ENCODE measurements around the gene MESP1.

MESP1 gene

DNA sequence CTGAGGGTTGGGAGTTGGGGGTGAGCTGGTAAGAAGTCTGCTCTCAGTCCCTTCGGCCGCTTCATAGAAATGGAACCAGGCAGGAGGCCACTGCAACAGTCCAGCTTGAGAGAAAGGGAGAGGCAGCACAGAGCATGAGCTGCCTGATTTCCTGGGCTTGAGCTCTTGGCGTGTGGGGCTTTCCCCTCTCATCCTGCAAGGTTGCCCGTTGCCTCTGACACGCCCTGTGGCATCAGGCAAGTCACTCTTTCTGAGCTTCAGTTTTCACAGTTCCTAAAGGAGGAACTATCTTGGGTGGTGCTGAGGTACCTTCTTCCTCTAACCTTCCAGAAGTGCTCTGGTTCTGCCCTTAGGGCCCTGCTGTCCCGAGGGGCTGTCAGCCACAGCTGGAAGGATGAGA is 30.0 kb upstream of the MESP1 start:
- DNase-seq (ENCODE audit: low spot score): no peak

- DNase-seq (ENCODE audit: low spot score): no peak
Measured at GRCh38 chr15:89780601-89781000, 29.6 kb upstream of the MESP1 start.

- no peak for DNase-seq (ENCODE audit: low spot score)
Measured at GRCh38 chr15:89778861-89779260, 27.8 kb upstream of the MESP1 start.

DNA sequence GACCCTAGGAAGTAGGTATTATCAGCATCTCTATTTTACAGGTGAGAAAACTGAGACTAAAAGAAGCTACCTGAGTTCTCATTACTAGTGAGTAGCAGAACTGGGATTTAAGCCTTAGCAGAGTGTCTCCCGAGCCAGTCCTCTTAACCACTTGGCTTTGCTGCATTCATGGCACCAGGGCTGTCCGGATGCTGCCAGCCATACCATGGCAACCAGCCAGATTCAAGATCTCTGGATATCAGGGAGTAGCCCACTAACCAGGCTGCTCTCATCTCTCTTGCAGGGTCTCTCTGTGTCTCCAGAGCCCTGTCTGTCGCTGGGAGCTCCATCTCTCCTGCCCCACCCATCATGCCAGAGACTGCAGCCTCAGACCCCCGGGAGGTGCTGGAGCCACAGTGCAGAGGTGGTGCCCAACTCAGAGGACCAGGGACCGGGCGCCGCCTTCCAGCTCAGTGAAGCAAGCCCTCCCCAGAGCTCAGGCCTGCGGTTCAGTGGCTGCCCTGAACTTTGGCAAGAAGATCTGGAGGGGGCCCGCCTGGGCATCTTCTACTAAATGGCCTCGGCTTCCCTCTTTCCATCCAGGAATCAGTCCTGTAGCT is 26.8 kb upstream of the MESP1 start:
- no peak for DNase-seq (ENCODE audit: low spot score)

DNA sequence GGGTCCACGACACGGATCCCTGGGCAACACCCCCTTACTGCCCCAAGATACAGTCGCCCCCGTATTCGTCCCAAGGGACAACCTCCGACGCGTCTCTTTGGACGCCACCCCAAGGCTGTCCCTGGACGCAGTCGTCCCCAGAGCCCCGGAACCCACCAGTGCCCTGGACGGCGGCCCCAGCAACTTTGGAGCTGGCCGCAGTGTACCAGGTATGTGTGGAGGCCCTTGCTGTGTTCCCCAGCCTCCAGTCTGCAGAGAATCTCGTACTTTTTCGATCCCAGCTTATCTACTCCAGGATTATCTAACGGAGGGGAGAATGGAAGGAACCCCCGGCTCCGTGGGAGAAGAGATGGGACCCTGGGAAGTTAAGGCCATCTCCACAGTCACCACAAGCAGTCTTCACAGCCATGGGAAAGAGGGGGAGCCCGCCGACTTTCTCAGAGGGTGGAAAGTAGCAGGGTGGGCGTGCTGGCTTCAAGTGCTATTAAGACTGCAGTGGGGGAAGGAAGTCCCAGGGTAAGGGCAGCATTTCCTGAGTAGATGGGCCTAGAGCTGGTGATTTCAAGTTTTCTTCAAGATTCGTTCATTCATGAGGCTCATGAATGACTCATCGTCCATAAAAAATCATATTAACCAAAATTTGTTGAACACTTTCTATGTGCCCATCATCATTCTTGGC is 26.2 kb upstream of the MESP1 start:
- no peak for DNase-seq (ENCODE audit: low spot score)

- peak; percentile 53 for DNase-seq (ENCODE audit: low spot score)
Measured at GRCh38 chr15:89776274-89777072, 25.4 kb upstream of the MESP1 start, which contains the start of gene MESP2. TSS of gene MESP2 (plus strand) at chr15:89776332. CDS start at chr15:89776358, 26 bp downstream.

- DNase-seq (ENCODE audit: low spot score): no peak
Measured at GRCh38 chr15:89775815-89776214, 24.8 kb upstream of the MESP1 start.

DNA sequence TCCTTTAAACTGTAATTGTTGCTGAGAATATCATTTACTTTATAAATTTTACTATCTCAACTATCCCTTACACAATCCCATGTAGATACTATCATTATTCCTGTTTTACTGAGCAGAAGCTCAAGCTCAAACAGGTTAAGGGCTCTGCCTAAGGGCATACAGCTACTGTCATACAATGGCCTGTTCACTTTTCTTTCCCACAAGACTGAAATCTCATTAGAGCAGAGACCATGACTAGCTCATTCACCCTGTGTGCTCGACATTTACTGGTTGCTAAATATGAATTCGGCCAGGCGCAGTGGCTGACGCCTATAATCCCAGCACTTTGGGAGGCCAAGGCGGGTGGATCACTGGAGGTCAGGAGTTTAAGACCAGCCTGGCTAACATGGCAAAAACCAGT is 23.4 kb upstream of the MESP1 start:
- no peak for DNase-seq (ENCODE audit: low spot score)

- DNase-seq (ENCODE audit: low spot score): no peak
Measured at GRCh38 chr15:89772932-89773583, 22.0 kb upstream of the MESP1 start.

DNA sequence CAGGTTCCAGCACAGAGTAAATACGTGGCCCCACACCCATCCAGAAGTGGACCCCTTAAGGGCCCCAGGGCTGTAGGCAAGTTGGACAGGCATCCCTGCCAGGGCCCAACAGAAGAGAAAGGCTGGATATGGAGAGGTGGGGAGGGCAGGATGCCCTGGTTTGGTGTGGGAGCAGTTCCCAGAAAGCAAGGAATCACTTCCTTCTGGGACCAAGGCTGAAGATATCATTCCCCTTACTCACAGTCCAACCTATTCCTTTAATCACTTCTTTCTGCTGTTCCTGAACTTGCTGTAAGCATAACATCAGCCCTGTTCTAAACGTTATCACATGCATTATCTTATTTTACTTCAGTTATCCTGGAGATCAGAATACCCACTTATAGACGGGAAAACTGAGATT is 19.0 kb upstream of the MESP1 start:
- no peak for DNase-seq (ENCODE audit: low spot score)

GRCh38 chr15:89769366-89769765 is 18.3 kb upstream of the MESP1 start:
- DNase-seq (ENCODE audit: low spot score): no peak

- DNase-seq (ENCODE audit: low spot score): no peak
Measured at GRCh38 chr15:89768071-89768500, 17.0 kb upstream of the MESP1 start.

DNA sequence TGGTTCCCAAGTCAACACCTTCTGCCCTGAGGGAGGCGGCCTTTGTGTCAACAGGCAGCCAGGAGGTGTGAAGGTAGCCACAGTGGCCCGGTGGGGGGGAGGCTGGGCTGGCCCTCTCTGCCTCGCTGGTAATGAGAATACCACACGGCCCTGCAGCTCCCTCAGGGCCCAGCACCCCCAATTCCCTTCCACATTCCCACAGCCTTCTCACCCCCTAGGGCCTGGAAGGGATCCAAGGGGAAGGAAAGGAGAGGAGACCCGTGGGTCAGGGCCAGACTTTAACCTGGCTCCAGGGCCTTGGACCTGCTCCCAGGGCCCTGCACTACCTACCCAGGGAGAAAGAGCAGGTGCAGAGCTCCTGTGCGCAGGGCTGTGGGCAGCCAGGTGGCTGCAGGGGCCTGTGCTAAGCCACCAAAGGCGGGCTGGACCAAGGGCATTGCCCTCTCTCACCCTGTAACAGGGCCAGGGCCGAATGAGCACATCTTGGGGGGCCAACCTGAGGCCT is 16.4 kb upstream of the MESP1 start:
- DNase-seq (ENCODE audit: low spot score): no peak

GRCh38 chr15:89766357-89767311 is 15.6 kb upstream of the MESP1 start:
- no peak for DNase-seq (ENCODE audit: low spot score)

DNA sequence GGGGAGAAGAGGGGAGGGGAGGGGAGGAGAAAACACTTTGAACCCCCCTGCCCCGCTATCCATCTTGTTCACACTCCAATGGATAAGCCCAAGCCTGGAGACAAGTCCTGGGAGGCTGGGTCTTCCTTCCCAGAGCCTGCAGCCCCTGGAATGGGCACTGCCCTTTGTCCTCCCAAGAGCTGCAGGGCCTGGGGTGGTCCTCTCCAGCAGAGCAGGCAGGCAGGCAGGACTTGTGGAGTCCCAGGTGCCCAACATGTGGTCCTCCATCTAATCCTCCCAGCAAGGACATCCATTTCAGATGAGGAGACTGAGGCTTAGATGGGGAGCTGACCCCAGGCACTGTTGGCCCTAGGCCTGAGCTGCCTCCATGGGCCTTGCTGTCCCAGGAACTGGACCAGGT is 14.6 kb upstream of the MESP1 start:
- no peak for DNase-seq (ENCODE audit: low spot score)

GRCh38 chr15:89761929-89762328 is 10.9 kb upstream of the MESP1 start:
- DNase-seq (ENCODE audit: low spot score): no peak

DNA sequence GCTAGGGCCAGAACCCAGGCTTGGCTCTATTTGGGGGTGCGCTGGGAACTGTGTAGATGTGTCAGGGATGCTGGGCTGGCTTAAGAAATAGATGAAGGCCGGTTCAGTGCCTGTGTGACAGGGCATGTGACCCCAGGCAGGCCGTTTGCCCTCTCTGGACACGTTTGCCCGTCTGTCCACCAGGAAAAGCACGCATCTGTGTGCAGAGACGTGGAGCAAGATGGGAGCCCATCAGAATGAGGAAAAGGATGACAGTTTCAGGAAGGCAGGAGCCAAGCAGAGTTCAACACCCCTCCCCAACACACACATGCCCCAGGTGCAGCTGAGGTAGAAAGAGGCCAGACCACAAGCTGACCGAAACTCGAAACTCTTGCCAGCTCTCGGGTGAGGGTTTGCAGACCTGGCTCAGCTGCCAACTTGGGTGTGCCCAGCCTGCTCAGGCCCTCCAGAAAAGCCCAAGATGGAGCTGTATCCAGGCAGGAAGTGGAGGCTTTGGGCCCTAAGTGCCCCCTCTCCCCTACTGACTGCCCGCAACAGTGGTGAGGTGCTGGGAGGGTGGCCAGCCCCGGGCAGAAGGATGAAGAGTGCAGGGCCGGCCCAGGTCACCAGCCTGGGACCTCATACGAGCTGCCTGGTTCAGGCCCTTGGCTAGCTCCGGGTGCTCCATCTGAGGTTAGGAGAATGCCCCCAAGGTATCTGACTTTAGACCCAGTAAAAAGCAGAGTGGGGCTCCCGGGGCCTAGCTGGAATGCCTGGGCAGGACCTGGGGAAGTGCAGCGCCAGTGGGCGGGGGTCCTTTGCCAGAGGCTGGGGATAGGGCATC is 10.2 kb upstream of the MESP1 start:
- DNase-seq (ENCODE audit: low spot score): no peak

DNA sequence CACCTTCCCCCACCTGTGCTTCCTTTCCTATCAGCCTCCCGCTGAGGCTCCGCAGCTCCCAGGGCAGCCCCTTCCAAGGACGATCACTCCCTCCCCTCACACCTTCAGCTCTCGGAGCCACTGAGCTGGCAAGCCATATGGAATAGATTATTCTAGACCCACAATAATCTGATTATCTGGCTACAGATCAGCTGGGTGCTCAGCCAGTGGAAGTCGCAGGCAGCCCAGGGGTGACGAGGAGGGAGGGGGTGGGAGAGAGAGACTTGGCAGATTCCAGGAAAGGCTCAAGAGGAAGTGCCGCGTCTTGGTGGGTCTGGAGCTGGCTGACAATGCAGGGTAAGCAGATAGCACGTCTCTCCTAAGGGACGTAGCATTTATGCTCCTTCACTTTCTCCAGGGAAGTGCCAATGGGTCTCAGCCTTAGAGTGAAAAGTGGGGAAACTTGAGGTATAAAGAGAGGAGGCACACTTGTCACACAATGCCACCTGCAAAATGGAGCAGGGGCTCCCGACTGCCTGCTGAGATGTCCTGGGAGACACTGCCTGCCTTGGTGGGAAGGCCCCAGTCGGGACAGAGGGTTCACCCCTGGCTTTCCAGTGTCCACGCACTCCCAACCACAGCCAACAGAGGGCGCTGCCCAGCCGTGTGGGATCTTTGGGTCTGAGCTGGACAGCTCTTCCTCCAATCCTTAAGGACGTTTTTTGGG is 9.4 kb upstream of the MESP1 start:
- peak; percentile 70 for DNase-seq (ENCODE audit: low spot score)

GRCh38 chr15:89759835-89760234 is 8.8 kb upstream of the MESP1 start:
- no peak for DNase-seq (ENCODE audit: low spot score)

GRCh38 chr15:89758981-89759380 is 7.9 kb upstream of the MESP1 start:
- DNase-seq (ENCODE audit: low spot score): no peak

All from RKO (cell line).